Esophagus squamous epithelium (tissue), 4 donors: ENCODE data around the gene RERE.

Experiments
- CTCF ChIP-seq, 6 experiments: fragments of 450-650 bp in 4 of 6; fragments of 200-600 bp in 2 of 6; sonication (generic) in 2 of 6; IDR thresholded peaks; one replicate each; pipeline ENCODE4 v1.5.1; 2016 to 2019; ENCODE audit warnings: antibody characterized with exemption in 6 of 6, mild to moderate bottlenecking in 4 of 6, moderate library complexity in 4 of 6
- POLR2A ChIP-seq, 4 donors: fragments of 450-650 bp; IDR thresholded peaks; one replicate each; pipeline ENCODE4 v1.6.1; 2017; ENCODE audit warnings: antibody characterized with exemption in 4 of 4, mild to moderate bottlenecking in 4 of 4, moderate library complexity in 3 of 4

DNA sequence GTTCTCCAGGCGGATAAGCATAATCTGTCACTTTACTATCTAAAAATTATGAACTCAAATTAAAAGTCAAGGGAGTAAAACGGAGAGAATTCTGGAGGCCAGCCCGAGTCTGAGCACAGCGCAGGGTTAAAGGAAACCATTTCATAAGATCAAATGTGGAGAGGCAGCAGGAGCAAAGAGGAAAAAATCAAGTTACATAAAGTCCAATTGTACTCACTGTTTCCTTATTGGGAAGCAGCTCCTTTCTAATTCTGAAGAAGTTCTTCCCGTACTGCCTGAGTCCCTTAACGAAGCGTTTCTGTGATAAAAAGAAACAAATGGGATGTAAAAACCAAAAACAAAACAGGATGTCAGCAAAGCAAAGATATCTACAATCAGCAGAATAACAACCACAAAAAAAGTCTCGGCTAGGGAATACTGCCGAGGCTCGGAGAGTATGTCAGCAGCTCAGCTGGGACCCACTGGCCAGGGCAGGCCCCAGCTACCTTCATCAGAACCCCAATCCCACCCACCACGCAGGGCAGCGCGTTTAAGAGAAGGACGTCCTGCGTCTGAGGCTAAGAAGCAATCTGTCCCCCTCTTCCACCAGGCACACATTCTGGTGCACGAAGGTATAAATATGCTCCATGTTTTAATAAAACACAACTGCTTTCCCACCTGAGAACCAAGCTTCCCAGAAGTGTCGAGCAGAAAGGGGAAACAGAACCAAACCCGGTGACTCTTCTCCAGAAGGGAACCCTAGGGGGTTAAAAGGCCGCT lies 394.8 kb downstream of the RERE start:
- no peak for TF ChIP-seq CTCF (IDR thresholded peaks at IDR 0.05)
- TF ChIP-seq POLR2A (IDR thresholded peaks at IDR 0.05): peak in 2 of 4 donors; percentile 9 to 17
